Gastroesophageal sphincter (tissue), 4 donors: ENCODE measurements around the gene PLK3. TPM values are rescaled to one million over a fixed set of nuclear protein-coding genes. Genes with fewer than 3 reads are reported as not detected.

Source experiments
- ATAC-seq: fragments of 150-250 bp; one replicate; pipeline ENCODE4 v1.9.1; 2016; ENCODE audit warnings: mild to moderate bottlenecking, moderate library complexity
- H3K27ac ChIP-seq, 4 donors: fragments of 200-600 bp; sonication (generic) in 3 of 4; 1 replicate in 3 of 4; 2 replicates in 1 of 4; pipeline ENCODE4 v1.5.1; 2016 to 2019
- H3K27me3 ChIP-seq: fragments of 200-600 bp; sonication (generic); one replicate; pipeline ENCODE4 v1.5.1; 2019
- H3K36me3 ChIP-seq, 2 donors: fragments of 200-600 bp; sonication (generic); one replicate each; pipeline ENCODE4 v1.5.1; 2019; ENCODE audit warnings: control low read depth in 1 of 2
- H3K4me1 ChIP-seq, 3 donors: fragments of 200-600 bp; sonication (generic); 1 replicate in 2 of 3; 2 replicates in 1 of 3; pipeline ENCODE4 v1.5.1; 2016 to 2019; ENCODE audit warnings: control low read depth in 2 of 3
- H3K4me3 ChIP-seq, 2 donors: fragments of 200-600 bp; sonication (generic); one replicate each; pipeline ENCODE4 v1.5.1; 2019; ENCODE audit warnings: mild to moderate bottlenecking in 1 of 2, moderate library complexity in 1 of 2
- H3K9me3 ChIP-seq, 3 donors: fragments of 200-600 bp; sonication (generic); one replicate each; pipeline ENCODE4 v1.5.1; 2017 to 2019; ENCODE audit warnings: control low read depth in 2 of 3
- CTCF ChIP-seq, 4 experiments: fragments of 200-600 bp in 2 of 4; fragments of 450-650 bp in 2 of 4; sonication (generic) in 1 of 4; IDR thresholded peaks; one replicate each; pipeline ENCODE4 v1.5.1; 2017 to 2019; ENCODE audit warnings: antibody characterized with exemption in 4 of 4, mild to moderate bottlenecking in 2 of 4, moderate library complexity in 2 of 4
- EP300 ChIP-seq: sonication (generic); formaldehyde crosslinking; IDR thresholded peaks from one replicate; pipeline ENCODE4 v1.6.1; 2017; ENCODE audit warnings: antibody characterized with exemption, mild to moderate bottlenecking
- POLR2A ChIP-seq, 2 donors: fragments of 450-650 bp; IDR thresholded peaks; one replicate each; pipeline ENCODE4 v1.6.1; 2017; ENCODE audit warnings: antibody characterized with exemption in 2 of 2, mild to moderate bottlenecking in 2 of 2, moderate library complexity in 1 of 2
- POLR2AphosphoS5 ChIP-seq: sonication (generic); formaldehyde crosslinking; IDR thresholded peaks from one replicate; pipeline ENCODE4 v1.6.1; 2017; ENCODE audit warnings: antibody characterized with exemption
- WGBS, 2 donors: methylation state at CpG; one replicate each; pipeline ENCODE4 v1.1.5; 2018; ENCODE audit warnings: low coverage in 1 of 2; 5-methylcytosine and 5-hydroxymethylcytosine counted together
- small RNA-seq, 4 donors: library from RNA; depleted of rRNA; stranded (forward); fragments of <200 nt; gene quantifications; one replicate each; pipeline ENCODE3, GENCODE V24; 2016
- total RNA-seq, 4 donors: library from RNA; depleted of rRNA; stranded (reverse); fragments of >200 nt; gene quantifications; one replicate each; pipeline ENCODE4 v1.1.0, GENCODE V29; 2016

Gene PLK3
- total RNA-seq, 4 donors from 2014 or later = 9.4 to 31.2 (median 12.0) TPM

GRCh38 chr1:44851308-44851707, 51.1 kb downstream of the PLK3 start:
- no peaks in the 10 kb centered on the region for H3K27me3 ChIP-seq
- peaks cover 0 to 17% (median 0%) of the 10 kb centered on the region in 3 donors for H3K4me1 ChIP-seq
- H3K36me3 ChIP-seq = peaks cover 0 to 39% of the 10 kb centered on the region in 2 donors
- no peak overlapping the region for H3K27ac ChIP-seq
- no peak overlapping the region for H3K4me3 ChIP-seq
- ATAC-seq = no peak
- H3K9me3 ChIP-seq = no peaks in the 10 kb centered on the region
- no peak for TF ChIP-seq POLR2AphosphoS5
- no peak for TF ChIP-seq CTCF (IDR thresholded peaks at IDR 0.05)
- no peak for TF ChIP-seq EP300
- no peak for TF ChIP-seq POLR2A (IDR thresholded peaks at IDR 0.05)
- 100% methylated on average over 1 of the region's 1 CpG; no CpG with 5 or more reads in 1 of the 2 donors for WGBS, 2 donors

GRCh38 chr1:44853201-44853600, 53.0 kb downstream of the PLK3 start:
- Histone ChIP-seq H3K4me3 (no peak overlapping the region), H3K36me3 (peaks cover 0 to 55% of the 10 kb centered on the region in 2 donors), H3K4me1 (peaks cover 0 to 14% (median 0%) of the 10 kb centered on the region in 3 donors), H3K27me3 (no peaks in the 10 kb centered on the region), H3K9me3 (no peaks in the 10 kb centered on the region), H3K27ac (no peak overlapping the region)
- ATAC-seq = no peak
- no peak for TF ChIP-seq POLR2AphosphoS5
- no peak for TF ChIP-seq CTCF (IDR thresholded peaks at IDR 0.05)
- no peak for TF ChIP-seq POLR2A (IDR thresholded peaks at IDR 0.05)
- no peak for TF ChIP-seq EP300
- 96% methylated on average over 4 of the region's 6 CpGs; no CpG with 5 or more reads in 1 of the 2 donors for WGBS, 2 donors

- Histone ChIP-seq H3K4me3 (no peak overlapping the region), H3K4me1 (no peaks in the 10 kb centered on the region), H3K9me3 (no peaks in the 10 kb centered on the region), H3K27ac (no peak overlapping the region), H3K27me3 (no peaks in the 10 kb centered on the region), H3K36me3 (peaks cover 0 to 46% of the 10 kb centered on the region in 2 donors)
- no peak for ATAC-seq
- no peak for TF ChIP-seq CTCF (IDR thresholded peaks at IDR 0.05)
- no CpG with 5 or more reads among the region's 1 CpG for whole genome bisulfite sequencing, 2 donors
Measured at GRCh38 chr1:44854970-44855369, 54.8 kb downstream of the PLK3 start.

Small RNA genes within 50 kb of the gene (small RNA-seq; reads per million reads assigned to genes)
- gene AL136380.1 = 0 reads per million in 4 donors
- 358 to 558 (median 394) reads per million in 4 donors for gene SNORD38A
- gene SNORD38B = 0 reads per million in 4 donors
- 1,911 to 3,117 (median 2,341) reads per million in 4 donors for gene SNORD46
- 0 reads per million in 4 donors for gene SNORD55

Other genes starting within 250 kb of the PLK3 start
- 1 to 10 TPM; 3.9 to 8.3 (median 4.7) TPM for gene TMEM53, start 125.9 kb upstream of the PLK3 start, total RNA-seq
- gene ARMH1, start 125.7 kb upstream of the PLK3 start, total RNA-seq = 1 to 10 TPM in 2 of 4 donors, under 1 TPM in 2; 0.66 to 3.0 (median 1.3) TPM
- not detected for gene RNU5D-1, start 69.2 kb upstream of the PLK3 start, total RNA-seq
- gene KIF2C, start 60.5 kb upstream of the PLK3 start, total RNA-seq = 1 to 10 TPM in 1 of 4 donors, under 1 TPM in 3; 0.40 to 2.2 (median 0.72) TPM
- gene RPS8, start 24.8 kb upstream of the PLK3 start, total RNA-seq = 1,000 to 10,000 TPM; 1,157 to 3,010 (median 2,305) TPM
- under 1 TPM in 2 of 4 donors, not detected in 2; 0.15 to 0.31 TPM for gene BEST4, start 12.2 kb upstream of the PLK3 start, total RNA-seq
- 1 to 10 TPM in 1 of 4 donors, not detected in 3; 1.4 TPM for gene DYNLT4, start 7.0 kb downstream of the PLK3 start, total RNA-seq
- 10 to 100 TPM in 1 of 4 donors, 1 to 10 TPM in 2, under 1 TPM in 1; 0.22 to 12.1 (median 5.6) TPM for gene BTBD19, start 8.1 kb downstream of the PLK3 start, total RNA-seq
- 1 to 10 TPM in 2 of 4 donors, under 1 TPM in 2; 0.54 to 1.9 (median 1.1) TPM for gene PTCH2, start 42.9 kb downstream of the PLK3 start, total RNA-seq
- 10 to 100 TPM; 19.9 to 30.4 (median 24.0) TPM for gene EIF2B3, start 186.2 kb downstream of the PLK3 start, total RNA-seq
- 10 to 100 TPM; 27.7 to 48.6 (median 37.5) TPM for gene HECTD3, start 210.9 kb downstream of the PLK3 start, total RNA-seq
- gene UROD, start 211.9 kb downstream of the PLK3 start, total RNA-seq = 100 to 1,000 TPM in 2 of 4 donors, 10 to 100 TPM in 2; 81.8 to 115 (median 98.3) TPM